H1 (cell line): ENCODE data around the gene DACT1. TPM values are rescaled to one million over a fixed set of nuclear protein-coding genes. Genes with fewer than 3 reads are reported as not detected.

Experiments used
- CTCF ChIA-PET: fragments of 300-600 bp; sonication (Branson Sonifier 250); formaldehyde crosslinking; loops from one replicate; lab custom pipeline; 2021; ENCODE audit not compliant: partially characterized antibody; lab: Charles Lee
- POLR2A ChIA-PET: fragments of 300-600 bp; sonication (Branson Sonifier 250); formaldehyde crosslinking; loops from one replicate; lab custom pipeline; 2021; ENCODE audit warnings: inconsistent platforms; ENCODE audit not compliant: partially characterized antibody; lab: Charles Lee
- DNase-seq, 2 experiments: peaks; one replicate each; pipeline versions ENCODE4 v3.0.0 to v3.0.0-alpha.2; 2010 to 2022; ENCODE audit warnings: low spot score in 2 of 2, low read depth in 1 of 2, mixed read lengths in 1 of 2
- FAIRE-seq: peaks from 2 replicates; lab custom pipeline; 2011; peaks lifted over from hg19 to GRCh38; lab: Jason Lieb, UNC
- H2AFZ ChIP-seq: 2 replicates; pipeline ENCODE4 v1.8.1; 2012; ENCODE audit warnings: low read length, inconsistent platforms
- H2AK5ac ChIP-seq: 2 replicates; pipeline ENCODE4 v1.6.1; 2013; ENCODE audit warnings: low read depth, low read length
- H2BK120ac ChIP-seq: replicated peaks from 2 replicates; pipeline ENCODE3; 2013; ENCODE audit warnings: low read depth, low read length, inconsistent platforms
- H2BK12ac ChIP-seq: 2 replicates; pipeline ENCODE4 v1.6.1; 2013; ENCODE audit warnings: low read depth, low read length
- H2BK15ac ChIP-seq: 2 replicates; pipeline ENCODE4 v1.6.1; 2013; ENCODE audit warnings: low read length
- H2BK20ac ChIP-seq: 2 replicates; pipeline ENCODE4 v1.6.1; 2013; ENCODE audit warnings: low read length
- H2BK5ac ChIP-seq: 2 replicates; pipeline ENCODE4 v1.6.1; 2013; ENCODE audit warnings: low read depth, low read length
- H3K14ac ChIP-seq: 2 replicates; pipeline ENCODE4 v1.6.1; 2013; ENCODE audit warnings: inconsistent platforms; ENCODE audit not compliant: insufficient read length
- H3K18ac ChIP-seq: 2 replicates; pipeline ENCODE4 v1.6.1; 2013; ENCODE audit warnings: low read length; ENCODE audit errors: extremely low read depth
- H3K23ac ChIP-seq: 2 replicates; pipeline ENCODE4 v1.6.1; 2013; ENCODE audit warnings: inconsistent platforms; ENCODE audit not compliant: insufficient read length
- H3K23me2 ChIP-seq: 2 replicates; pipeline ENCODE4 v1.6.1; 2013; ENCODE audit warnings: low read depth, low read length
- H3K27ac ChIP-seq: 2 replicates; pipeline ENCODE4 v1.6.1; 2011; ENCODE audit warnings: low read depth, low read length, inconsistent platforms
- H3K27me3 ChIP-seq, 4 experiments: replicated peaks in 1 of 4; 1 replicate in 1 of 4; 2 replicates in 3 of 4; pipeline versions ENCODE4 v1.6.1 to v1.8.1; 2011 to 2013; ENCODE audit warnings: low read length in 3 of 4, mild to moderate bottlenecking in 3 of 4, inconsistent platforms in 2 of 4, mixed read lengths in 2 of 4, moderate library complexity in 1 of 4; ENCODE audit not compliant: control insufficient read depth in 3 of 4, insufficient read depth in 3 of 4; ENCODE audit errors: extremely low read depth in 1 of 4
- H3K36me3 ChIP-seq, 4 experiments: 2 replicates each; pipeline versions ENCODE4 v1.6.1 to v1.8.1; 2011 to 2013; ENCODE audit warnings: mild to moderate bottlenecking in 4 of 4, low read length in 3 of 4, moderate library complexity in 2 of 4, control low read depth in 1 of 4, inconsistent platforms in 1 of 4; ENCODE audit not compliant: insufficient read depth in 4 of 4, control insufficient read depth in 2 of 4
- H3K4ac ChIP-seq: replicated peaks from 2 replicates; pipeline ENCODE3; 2013; ENCODE audit warnings: low read length, low read depth, mixed read lengths, inconsistent platforms; ENCODE audit not compliant: insufficient read length
- H3K4me1 ChIP-seq, 4 experiments: replicated peaks in 1 of 4; 1 replicate in 1 of 4; 2 replicates in 3 of 4; pipeline versions ENCODE4 v1.6.1 to v1.8.1; 2011 to 2013; ENCODE audit warnings: low read length in 3 of 4, inconsistent platforms in 2 of 4, mixed read lengths in 1 of 4; ENCODE audit not compliant: insufficient read depth in 4 of 4, control insufficient read depth in 3 of 4
- H3K4me2 ChIP-seq, 2 experiments: 2 replicates each; pipeline versions ENCODE4 v1.6.1 to v1.8.1; 2011 to 2013; ENCODE audit warnings: low read depth in 2 of 2, low read length in 2 of 2, control low read depth in 1 of 2, inconsistent platforms in 1 of 2, mild to moderate bottlenecking in 1 of 2; ENCODE audit not compliant: insufficient read depth in 1 of 2
- H3K4me3 ChIP-seq, 4 experiments: fragments of 200-600, 300-600 bp in 1 of 4; sonication (generic), shearing (Covaris generic), sonication (Bioruptor Twin) in 1 of 4; 2 replicates each; pipeline versions ENCODE4 v1.5.1 to v1.8.1; 2011 to 2016; ENCODE audit warnings: low read length in 4 of 4, low read depth in 3 of 4, control low read depth in 2 of 4, inconsistent platforms in 2 of 4, mild to moderate bottlenecking in 2 of 4, mixed read lengths in 1 of 4, moderate library complexity in 1 of 4; ENCODE audit not compliant: insufficient read depth in 2 of 4; ENCODE audit errors: extremely low read depth in 1 of 4
- H3K56ac ChIP-seq: replicated peaks from 2 replicates; pipeline ENCODE3; 2013; ENCODE audit warnings: low read depth, mild to moderate bottlenecking, mixed read lengths, low read length, inconsistent platforms; ENCODE audit not compliant: insufficient read length
- H3K79me1 ChIP-seq: 2 replicates; pipeline ENCODE4 v1.6.1; 2013; ENCODE audit warnings: low read depth, low read length, control low read depth
- H3K79me2 ChIP-seq, 2 experiments: 2 replicates each; pipeline versions ENCODE4 v1.6.1 to v1.8.1; 2012 to 2013; ENCODE audit warnings: low read length in 2 of 2, mild to moderate bottlenecking in 2 of 2, inconsistent platforms in 1 of 2; ENCODE audit not compliant: insufficient read depth in 2 of 2, control insufficient read depth in 1 of 2
- H3K9ac ChIP-seq, 4 experiments: replicated peaks in 1 of 4; 1 replicate in 1 of 4; 2 replicates in 3 of 4; pipeline versions ENCODE4 v1.6.1 to v1.8.1; 2011 to 2013; ENCODE audit warnings: low read depth in 3 of 4, low read length in 3 of 4, control low read depth in 2 of 4, mild to moderate bottlenecking in 2 of 4, moderate library complexity in 2 of 4, inconsistent platforms in 1 of 4; ENCODE audit errors: extremely low read depth in 1 of 4
- H3K9me3 ChIP-seq, 2 experiments: 2 replicates each; pipeline versions ENCODE4 v1.6.1 to v1.8.1; 2012 to 2013; ENCODE audit warnings: mild to moderate bottlenecking in 2 of 2, moderate library complexity in 2 of 2, control low read depth in 1 of 2, inconsistent platforms in 1 of 2, low read depth in 1 of 2, low read length in 1 of 2, mixed read lengths in 1 of 2; ENCODE audit not compliant: insufficient read depth in 2 of 2
- H4K20me1 ChIP-seq, 2 experiments: replicated peaks in 1 of 2; 2 replicates each; pipeline versions ENCODE3 to v1.8.1; 2011 to 2013; ENCODE audit warnings: inconsistent platforms in 2 of 2, low read length in 2 of 2, mild to moderate bottlenecking in 1 of 2; ENCODE audit not compliant: insufficient read depth in 2 of 2, control insufficient read depth in 1 of 2
- H4K5ac ChIP-seq: 2 replicates; pipeline ENCODE4 v1.6.1; 2013; ENCODE audit warnings: low read length, low read depth, mixed read lengths, inconsistent platforms; ENCODE audit not compliant: insufficient read length
- H4K8ac ChIP-seq: 2 replicates; pipeline ENCODE4 v1.8.0; 2013; ENCODE audit warnings: mild to moderate bottlenecking, moderate library complexity, low read length, inconsistent platforms; ENCODE audit not compliant: insufficient read depth; ENCODE audit errors: extremely low read depth
- H4K91ac ChIP-seq: replicated peaks from 2 replicates; pipeline ENCODE3; 2013; ENCODE audit warnings: low read length, mixed read lengths, inconsistent platforms; ENCODE audit not compliant: insufficient read length
- CEBPB ChIP-seq: IDR thresholded peaks from 2 replicates; pipeline ENCODE4 v1.6.1; 2012; ENCODE audit warnings: low read depth, low read length
- EGR1 ChIP-seq: IDR thresholded peaks from 2 replicates; pipeline ENCODE4 v1.6.1; 2011; ENCODE audit warnings: low read depth, low read length, borderline replicate concordance
- FOSL1 ChIP-seq: IDR thresholded peaks from 2 replicates; pipeline ENCODE4 v1.6.1; 2011; ENCODE audit warnings: mild to moderate bottlenecking, low read depth, low read length, moderate library complexity; ENCODE audit not compliant: insufficient read depth
- KDM1A ChIP-seq: fragments of 200-600, 300-600 bp; sonication (generic); IDR thresholded peaks from 2 replicates; pipeline ENCODE4 v1.7.1; 2016; ENCODE audit warnings: mild to moderate bottlenecking, low read length, borderline replicate concordance
- KDM5A ChIP-seq: fragments of 200-600 bp; IDR thresholded peaks from 2 replicates; pipeline ENCODE4 v1.7.1; 2012; ENCODE audit warnings: mild to moderate bottlenecking, low read length, inconsistent platforms, mixed read lengths
- SIRT6 ChIP-seq: IDR thresholded peaks from one replicate; pipeline ENCODE4 v1.7.1; 2012; ENCODE audit warnings: low read length, inconsistent platforms
- SIX5 ChIP-seq: IDR thresholded peaks from 2 replicates; pipeline ENCODE4 v1.6.1; 2011; ENCODE audit warnings: mild to moderate bottlenecking, low read depth, low read length
- SUZ12 ChIP-seq: fragments of 200-600 bp; sonication (generic); IDR thresholded peaks from 2 replicates; pipeline ENCODE4 v1.6.1; 2012; ENCODE audit warnings: mild to moderate bottlenecking, inconsistent platforms, low read length, moderate library complexity, mixed read lengths
- TBP ChIP-seq: IDR thresholded peaks from 2 replicates; pipeline ENCODE4 v1.6.1; 2011; ENCODE audit warnings: low read depth, low read length, improper control_type of control experiment
- YY1 ChIP-seq: IDR thresholded peaks from 2 replicates; pipeline ENCODE4 v1.6.1; 2011; ENCODE audit warnings: low read depth, mild to moderate bottlenecking, low read length
- WGBS, 2 experiments: shearing (Covaris generic) in 1 of 2; methylation state at CpG; one replicate each; pipeline versions ENCODE4 v1.1.6 to v1.1.7; 2013 to 2015; ENCODE audit warnings: low lambda C conversion rate in 2 of 2, mixed read lengths in 2 of 2, inconsistent platforms in 1 of 2, low coverage in 1 of 2, missing lambda C conversion rate in 1 of 2; ENCODE audit not compliant: insufficient replicate concordance in 2 of 2, insufficient coverage in 1 of 2, insufficient read length in 1 of 2; ENCODE audit errors: extremely low coverage in 1 of 2, missing lambda C conversion rate in 1 of 2; 5-methylcytosine and 5-hydroxymethylcytosine counted together
- polyA plus RNA-seq, 7 experiments: library from polyadenylated mRNA; depleted of rRNA in 3 of 7; stranded (reverse) in 5 of 7; unstranded in 2 of 7; fragments of >200 nt in 5 of 7; fragments of 200-250 nt in 2 of 7; gene quantifications; 1 replicate in 5 of 7; 2 replicates in 1 of 7; 4 replicates in 1 of 7; pipeline versions ENCODE4 v1.2.1 to v1.2.3, GENCODE V29; 2011 to 2013; ENCODE audit warnings: missing spikeins in 2 of 7, mixed read lengths in 2 of 7
- total RNA-seq: library from RNA; stranded (reverse); fragmentation: NEBNext Ultra II Directional; extraction: Animal tissue kit (Norgen Biotek cat#: 25700); gene quantifications from 2 replicates; pipeline ENCODE4 v1.2.1, GENCODE V29; 2021
- TF ChIP-seq, protein P1 (sequence below): IDR thresholded peaks from 2 replicates; pipeline ENCODE4 v1.6.1; 2011; ENCODE audit warnings: low read length, improper control_type of control experiment
- TF ChIP-seq, protein P2 (sequence below): IDR thresholded peaks from 2 replicates; pipeline ENCODE4 v1.6.1; 2012; ENCODE audit warnings: inconsistent platforms

Gene DACT1
- total and polyA plus RNA-seq, 2 of the 8 experiments (the other 6 are each of a cell fraction or from before 2014, with no cell fraction given) = 3.2 to 29.8 TPM

DNA sequence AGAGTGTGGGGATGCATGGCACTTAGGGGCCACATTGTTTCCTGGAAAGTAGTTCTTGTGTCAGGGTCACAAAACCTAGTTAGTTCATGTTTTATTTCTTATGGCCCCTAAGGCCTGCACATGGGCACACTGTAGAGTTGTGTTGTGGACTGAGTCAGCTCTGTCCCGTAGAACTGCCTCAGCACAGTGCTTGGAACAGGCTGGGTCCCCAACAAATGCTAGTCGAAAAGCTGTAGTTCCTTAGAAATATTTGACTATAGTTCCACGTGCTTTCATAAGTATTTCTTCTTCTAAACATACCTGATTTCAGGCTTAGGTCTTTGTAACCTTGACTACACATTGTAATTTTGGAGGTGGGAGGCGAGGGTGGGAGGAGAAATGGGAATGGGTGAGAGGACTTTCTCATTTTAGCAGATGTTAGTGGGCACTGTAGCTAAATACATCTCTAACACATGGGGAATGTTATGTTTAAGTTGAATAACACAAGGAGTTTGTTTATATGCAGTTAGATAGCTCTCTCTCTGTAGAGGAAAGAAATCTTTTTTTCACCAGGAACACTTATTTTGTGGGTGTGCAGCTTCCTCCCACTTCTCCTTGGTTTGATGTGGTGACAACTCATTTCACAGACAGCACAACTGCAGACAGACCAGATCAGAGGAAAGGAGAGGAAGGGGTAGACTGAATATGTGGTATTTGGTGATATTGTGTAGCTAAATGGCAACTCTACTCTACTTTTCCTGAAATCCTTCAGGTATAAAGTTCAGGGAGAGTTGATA lies 39.5 kb upstream of the DACT1 start:
- POLR2A ChIA-PET = no interaction called here
- H3K27ac ChIP-seq = no peak overlapping the region
- TF ChIP-seq, protein P1, sequence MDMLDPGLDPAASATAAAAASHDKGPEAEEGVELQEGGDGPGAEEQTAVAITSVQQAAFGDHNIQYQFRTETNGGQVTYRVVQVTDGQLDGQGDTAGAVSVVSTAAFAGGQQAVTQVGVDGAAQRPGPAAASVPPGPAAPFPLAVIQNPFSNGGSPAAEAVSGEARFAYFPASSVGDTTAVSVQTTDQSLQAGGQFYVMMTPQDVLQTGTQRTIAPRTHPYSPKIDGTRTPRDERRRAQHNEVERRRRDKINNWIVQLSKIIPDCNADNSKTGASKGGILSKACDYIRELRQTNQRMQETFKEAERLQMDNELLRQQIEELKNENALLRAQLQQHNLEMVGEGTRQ = no peak
- TF ChIP-seq YY1 (no peak), EGR1 (no peak), CEBPB (no peak), SUZ12 (no peak), TBP (no peak), SIRT6 (no peak), KDM1A (no peak), KDM5A (no peak), SIX5 (no peak), FOSL1 (no peak)
- TF ChIP-seq, protein P2, sequence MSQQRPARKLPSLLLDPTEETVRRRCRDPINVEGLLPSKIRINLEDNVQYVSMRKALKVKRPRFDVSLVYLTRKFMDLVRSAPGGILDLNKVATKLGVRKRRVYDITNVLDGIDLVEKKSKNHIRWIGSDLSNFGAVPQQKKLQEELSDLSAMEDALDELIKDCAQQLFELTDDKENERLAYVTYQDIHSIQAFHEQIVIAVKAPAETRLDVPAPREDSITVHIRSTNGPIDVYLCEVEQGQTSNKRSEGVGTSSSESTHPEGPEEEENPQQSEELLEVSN = no peak

More for the DNA sequence above, 39.5 kb upstream of the DACT1 start:
- DNase-seq = no peak
- Histone ChIP-seq H3K79me2 (no peaks in the 10 kb centered on the region), H2BK120ac (no peak overlapping the region), H4K20me1 (no peaks in the 10 kb centered on the region), H2AFZ (0 out of 2 replicates have a peak overlapping the region, but pooled peaks have one; percentile 27), H3K9me3 (no peaks in the 10 kb centered on the region), H3K56ac (no peak overlapping the region), H2BK5ac (no peak overlapping the region), H3K4ac (no peak overlapping the region), H3K4me3 (no peak overlapping the region), H3K4me2 (no peak overlapping the region), H3K4me1 (peaks cover 0 to 6% (median 2%) of the 10 kb centered on the region in 4 experiments; a peak in 3 of 7 replicates), H4K5ac (no peak overlapping the region), H2BK15ac (no peak overlapping the region), H3K79me1 (no peaks in the 10 kb centered on the region), H2AK5ac (no peak overlapping the region), H3K36me3 (no peaks in the 10 kb centered on the region), H4K8ac (no peak overlapping the region), H3K14ac (no peak overlapping the region), H3K18ac (no peak overlapping the region), H2BK12ac (no peak overlapping the region; the same call in 1 of the 2 replicates), H3K27me3 (no peaks in the 10 kb centered on the region), H2BK20ac (no peak overlapping the region), H3K23me2 (no peaks in the 10 kb centered on the region), H4K91ac (no peak overlapping the region), H3K9ac (no peak overlapping the region), H3K23ac (no peak overlapping the region)
- CTCF ChIA-PET = interaction anchor here (0.7 to 1.4 kb wide), 4 partner anchors 22 to 452 kb away, joined by 3 to 4 read pairs (median 3); no protein-coding TSS in a partner anchor
- FAIRE-seq = no peak
- WGBS, 2 experiments = 97% methylated on average over 4 of the region's 4 CpGs; no CpG with 5 or more reads in 1 of the 2 experiments
